Natural killer cell treated with Interleukin-12 subunit alpha and Interleukin-12 subunit beta and Interleukin-15 and Interleukin-18, amount 100 ng/mL, for 72 hours (primary cell): Measurements from ENCODE around the gene TBL1Y. TPM values are rescaled to one million over a fixed set of nuclear protein-coding genes. Genes with fewer than 3 reads are reported as not detected.
"Not testable (repeated sequence)": the region's sequence is repeated elsewhere in the genome, so short reads cannot be mapped to it uniquely, and the experiment has no call there.

Source experiments
- ATAC-seq, 2 donors: fragments of 150-1000 bp; cut with Tn5 transposase in 1 of 2; sonication (Bioruptor Pico), chemical (Tn5 transposase) in 1 of 2; 2 replicates each; pipeline ENCODE4 v1.10.0; 2021
- DNase-seq: peaks from one replicate; pipeline ENCODE4 v3.0.0; 2022; ENCODE audit warnings: low spot score
- H3K27ac Mint-ChIP-seq, 2 donors: 1 replicate in 1 of 2; 2 replicates in 1 of 2; pipeline ENCODE4 v1.8.0; 2022; ENCODE audit warnings: mixed read lengths in 2 of 2, mild to moderate bottlenecking in 1 of 2, moderate library complexity in 1 of 2
- H3K27me3 Mint-ChIP-seq, 2 donors: 1 replicate in 1 of 2; 2 replicates in 1 of 2; pipeline ENCODE4 v1.8.0; 2022; ENCODE audit warnings: mixed read lengths in 2 of 2
- H3K36me3 Mint-ChIP-seq: one replicate; pipeline ENCODE4 v1.8.0; 2022; ENCODE audit warnings: mixed read lengths
- H3K4me1 Mint-ChIP-seq, 2 donors: 1 replicate in 1 of 2; 2 replicates in 1 of 2; pipeline ENCODE4 v1.8.0; 2022; ENCODE audit warnings: low read depth in 2 of 2, mixed read lengths in 2 of 2, mild to moderate bottlenecking in 1 of 2
- H3K4me3 Mint-ChIP-seq: one replicate; pipeline ENCODE4 v1.8.0; 2022; ENCODE audit warnings: mixed read lengths
- H3K9me3 Mint-ChIP-seq: 2 replicates; pipeline ENCODE4 v1.8.0; 2022; ENCODE audit warnings: mixed read lengths
- total RNA-seq, 2 donors: library from RNA; stranded (reverse); gene quantifications; one replicate each; pipeline ENCODE4 v1.2.3, GENCODE V29; 2022

TBL1Y gene
- total RNA-seq, 2 donors from 2014 or later, result not detected

- ATAC-seq (no peak), DNase-seq (no peak)
- Mint-ChIP-seq H3K36me3 (no peaks in the 10 kb centered on the region), H3K27ac (no peak overlapping the region), H3K9me3 (no peaks in the 10 kb centered on the region), H3K4me1 (no peaks in the 10 kb centered on the region), H3K27me3 (no peaks in the 10 kb centered on the region), H3K4me3 (no peak overlapping the region)
Measured at GRCh38 chrY:6995987-6996386, 85.5 kb downstream of the TBL1Y start.

- H3K27ac Mint-ChIP-seq, result no peak overlapping the region
- H3K36me3 Mint-ChIP-seq, result no peaks in the 10 kb centered on the region
- DNase-seq (no peak), ATAC-seq (no peak)
- no peaks in the 10 kb centered on the region for H3K9me3 Mint-ChIP-seq
- H3K4me3 Mint-ChIP-seq, result no peak overlapping the region
- H3K27me3 Mint-ChIP-seq, result no peaks in the 10 kb centered on the region
- peaks cover 0 to 7% of the 10 kb centered on the region in 2 donors for H3K4me1 Mint-ChIP-seq
Measured at GRCh38 chrY:6997503-6998066, 87.1 kb downstream of the TBL1Y start.

GRCh38 chrY:6999905-7000304 lies 89.4 kb downstream of the TBL1Y start:
- Mint-ChIP-seq H3K27me3 (no peaks in the 10 kb centered on the region), H3K9me3 (no peaks in the 10 kb centered on the region), H3K36me3 (no peaks in the 10 kb centered on the region), H3K4me3 (no peak overlapping the region), H3K27ac (no peak overlapping the region), H3K4me1 (peaks cover 0 to 16% of the 10 kb centered on the region in 2 donors)
- no peak for ATAC-seq
- DNase-seq, result no peak

GRCh38 chrY:7002581-7002980 lies 92.1 kb downstream of the TBL1Y start:
- Mint-ChIP-seq H3K9me3 (no peaks in the 10 kb centered on the region), H3K27me3 (no peaks in the 10 kb centered on the region), H3K27ac (peak overlapping the region in 1 of 2 donors; percentile 27), H3K36me3 (no peaks in the 10 kb centered on the region), H3K4me3 (no peak overlapping the region), H3K4me1 (peaks cover 0 to 16% of the 10 kb centered on the region in 2 donors)
- ATAC-seq (no peak), DNase-seq (no peak)

- Mint-ChIP-seq H3K27me3 (no peaks in the 10 kb centered on the region), H3K36me3 (no peaks in the 10 kb centered on the region), H3K27ac (no peak overlapping the region), H3K4me3 (no peak overlapping the region), H3K4me1 (peaks cover 0 to 5% of the 10 kb centered on the region in 2 donors), H3K9me3 (no peaks in the 10 kb centered on the region)
- ATAC-seq (no peak), DNase-seq (no peak)
Measured at GRCh38 chrY:7007911-7008310, 97.4 kb downstream of the TBL1Y start.

- ATAC-seq (no peak), DNase-seq (no peak)
- H3K27me3 Mint-ChIP-seq, result no peaks in the 10 kb centered on the region
- no peaks in the 10 kb centered on the region for H3K9me3 Mint-ChIP-seq
- H3K4me3 Mint-ChIP-seq, result no peak overlapping the region
- no peaks in the 10 kb centered on the region for H3K4me1 Mint-ChIP-seq
- H3K36me3 Mint-ChIP-seq, result no peaks in the 10 kb centered on the region
- no peak overlapping the region for H3K27ac Mint-ChIP-seq
Measured at GRCh38 chrY:7008578-7009355, 98.3 kb downstream of the TBL1Y start.

- Mint-ChIP-seq H3K4me3 (no peak overlapping the region), H3K27me3 (no peaks in the 10 kb centered on the region), H3K27ac (no peak overlapping the region), H3K9me3 (no peaks in the 10 kb centered on the region), H3K4me1 (no peaks in the 10 kb centered on the region), H3K36me3 (no peaks in the 10 kb centered on the region)
- ATAC-seq (no peak), DNase-seq (no peak)
Measured at GRCh38 chrY:7013051-7013450, 102.6 kb downstream of the TBL1Y start.

GRCh38 chrY:7016521-7016920 lies 106.0 kb downstream of the TBL1Y start:
- no peak for ATAC-seq
- H3K27me3 Mint-ChIP-seq, result no peaks in the 10 kb centered on the region
- no peaks in the 10 kb centered on the region for H3K36me3 Mint-ChIP-seq
- H3K4me3 Mint-ChIP-seq, result no peak overlapping the region
- H3K4me1 Mint-ChIP-seq, result no peaks in the 10 kb centered on the region
- no peaks in the 10 kb centered on the region for H3K9me3 Mint-ChIP-seq
- no peak for DNase-seq
- no peak overlapping the region for H3K27ac Mint-ChIP-seq

GRCh38 chrY:7017244-7018080 lies 107.0 kb downstream of the TBL1Y start:
- no peaks in the 10 kb centered on the region for H3K36me3 Mint-ChIP-seq
- peak overlapping the region in 1 of 2 donors; percentile 33 for H3K27ac Mint-ChIP-seq
- no peaks in the 10 kb centered on the region for H3K4me1 Mint-ChIP-seq
- peak in 1 of 2 donors; percentile 46 for ATAC-seq
- no peaks in the 10 kb centered on the region for H3K9me3 Mint-ChIP-seq
- no peak overlapping the region for H3K4me3 Mint-ChIP-seq
- no peak for DNase-seq
- no peaks in the 10 kb centered on the region for H3K27me3 Mint-ChIP-seq

- H3K27me3 Mint-ChIP-seq, result no peaks in the 10 kb centered on the region
- H3K27ac Mint-ChIP-seq, result no peak overlapping the region
- ATAC-seq, result peak in 1 of 2 donors; percentile 49
- H3K9me3 Mint-ChIP-seq, result no peaks in the 10 kb centered on the region
- no peak overlapping the region for H3K4me3 Mint-ChIP-seq
- peaks cover 0 to 18% of the 10 kb centered on the region in 2 donors for H3K4me1 Mint-ChIP-seq
- DNase-seq, result no peak
- no peaks in the 10 kb centered on the region for H3K36me3 Mint-ChIP-seq
Measured at GRCh38 chrY:7039037-7039436, 128.5 kb downstream of the TBL1Y start.

- Mint-ChIP-seq H3K4me1 (peaks cover 0 to 18% of the 10 kb centered on the region in 2 donors), H3K27me3 (no peaks in the 10 kb centered on the region), H3K27ac (peak overlapping the region in 1 of 2 donors; percentile 33), H3K36me3 (no peaks in the 10 kb centered on the region), H3K9me3 (no peaks in the 10 kb centered on the region), H3K4me3 (no peak overlapping the region)
- DNase-seq, result no peak
- ATAC-seq, result peak in 1 of 2 donors; percentile 69
Measured at GRCh38 chrY:7040662-7041061, 130.2 kb downstream of the TBL1Y start.

- Mint-ChIP-seq H3K9me3 (no peaks in the 10 kb centered on the region), H3K4me3 (no peak overlapping the region), H3K27me3 (no peaks in the 10 kb centered on the region), H3K36me3 (no peaks in the 10 kb centered on the region), H3K4me1 (peaks cover 0 to 18% of the 10 kb centered on the region in 2 donors), H3K27ac (no peak overlapping the region)
- ATAC-seq (no peak), DNase-seq (no peak)
Measured at GRCh38 chrY:7041983-7042382, 131.5 kb downstream of the TBL1Y start.

GRCh38 chrY:7052461-7052860 lies 142.0 kb downstream of the TBL1Y start:
- not testable (repeated sequence) for ATAC-seq, H3K4me3 Mint-ChIP-seq, DNase-seq, H3K27me3 Mint-ChIP-seq, H3K9me3 Mint-ChIP-seq, H3K36me3 Mint-ChIP-seq, H3K4me1 Mint-ChIP-seq, H3K27ac Mint-ChIP-seq

- no peak for DNase-seq
- no peak overlapping the region for H3K4me3 Mint-ChIP-seq
Measured at GRCh38 chrY:7056886-7057285, 146.4 kb downstream of the TBL1Y start.

More at GRCh38 chrY:7056886-7057285, 146.4 kb downstream of the TBL1Y start:
- ATAC-seq, result no peak
- Mint-ChIP-seq H3K27me3 (peaks cover 0 to 7% of the 10 kb centered on the region in 2 donors), H3K27ac (no peak overlapping the region), H3K36me3 (no peaks in the 10 kb centered on the region), H3K9me3 (no peaks in the 10 kb centered on the region), H3K4me1 (no peaks in the 10 kb centered on the region)
